OCI-LY7 (cell line): ENCODE results near the gene COL6A2.

Experiments
- EZH2phosphoT487 ChIP-seq: fragments of 200-600 bp; sonication (generic); IDR thresholded peaks from 2 replicates; pipeline ENCODE4 v1.6.1; 2018; ENCODE audit warnings: low read depth, borderline replicate concordance, mild to moderate bottlenecking, mixed run types, antibody characterized with exemption, low read length, moderate library complexity, mixed read lengths
- TF ChIP-seq, protein P1 (sequence below): fragments of 200-600 bp; sonication (generic); conservative IDR thresholded peaks from 2 replicates; pipeline ENCODE4 v1.5.1; 2014; ENCODE audit warnings: mild to moderate bottlenecking, antibody characterized with exemption, low read length, moderate library complexity, mixed read lengths

- TF ChIP-seq, protein P1, sequence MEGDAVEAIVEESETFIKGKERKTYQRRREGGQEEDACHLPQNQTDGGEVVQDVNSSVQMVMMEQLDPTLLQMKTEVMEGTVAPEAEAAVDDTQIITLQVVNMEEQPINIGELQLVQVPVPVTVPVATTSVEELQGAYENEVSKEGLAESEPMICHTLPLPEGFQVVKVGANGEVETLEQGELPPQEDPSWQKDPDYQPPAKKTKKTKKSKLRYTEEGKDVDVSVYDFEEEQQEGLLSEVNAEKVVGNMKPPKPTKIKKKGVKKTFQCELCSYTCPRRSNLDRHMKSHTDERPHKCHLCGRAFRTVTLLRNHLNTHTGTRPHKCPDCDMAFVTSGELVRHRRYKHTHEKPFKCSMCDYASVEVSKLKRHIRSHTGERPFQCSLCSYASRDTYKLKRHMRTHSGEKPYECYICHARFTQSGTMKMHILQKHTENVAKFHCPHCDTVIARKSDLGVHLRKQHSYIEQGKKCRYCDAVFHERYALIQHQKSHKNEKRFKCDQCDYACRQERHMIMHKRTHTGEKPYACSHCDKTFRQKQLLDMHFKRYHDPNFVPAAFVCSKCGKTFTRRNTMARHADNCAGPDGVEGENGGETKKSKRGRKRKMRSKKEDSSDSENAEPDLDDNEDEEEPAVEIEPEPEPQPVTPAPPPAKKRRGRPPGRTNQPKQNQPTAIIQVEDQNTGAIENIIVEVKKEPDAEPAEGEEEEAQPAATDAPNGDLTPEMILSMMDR: no peak
- no peak for TF ChIP-seq EZH2phosphoT487
Observed at GRCh38 chr21:46057710-46058241, 40.1 kb upstream of the COL6A2 start.
